Ascending aorta (tissue), 2 donors: Measurements from ENCODE around the gene USP48. TPM values are rescaled to one million over a fixed set of nuclear protein-coding genes. Genes with fewer than 3 reads are reported as not detected.
"Not testable (repeated sequence)": the region's sequence is repeated elsewhere in the genome, so short reads cannot be mapped to it uniquely, and the experiment has no call there.

ENCODE experiments used
- DNase-seq, 2 donors: peaks; one replicate each; pipeline ENCODE4 v3.0.0-alpha.2; 2019; ENCODE audit warnings: low spot score in 2 of 2
- H3K27ac ChIP-seq, 2 donors: fragments of 200-600 bp; sonication (generic); one replicate each; pipeline ENCODE4 v1.5.1; 2016 to 2017; ENCODE audit warnings: mild to moderate bottlenecking in 1 of 2
- H3K27me3 ChIP-seq: fragments of 200-600 bp; sonication (generic); one replicate; pipeline ENCODE4 v1.5.1; 2017
- H3K36me3 ChIP-seq, 2 donors: fragments of 200-600 bp; sonication (generic); one replicate each; pipeline ENCODE4 v1.5.1; 2016
- H3K4me1 ChIP-seq, 2 donors: fragments of 200-600 bp; sonication (generic); one replicate each; pipeline ENCODE4 v1.5.1; 2016 to 2017; ENCODE audit warnings: mild to moderate bottlenecking in 1 of 2
- H3K4me3 ChIP-seq, 2 donors: fragments of 200-600 bp; sonication (generic); one replicate each; pipeline ENCODE4 v1.5.1; 2016 to 2017; ENCODE audit warnings: mild to moderate bottlenecking in 1 of 2
- H3K9me3 ChIP-seq, 2 donors: fragments of 200-600 bp; sonication (generic); one replicate each; pipeline ENCODE4 v1.5.1; 2016
- intact Hi-C: fragments of 100-400 bp; cut with DNase I; formaldehyde crosslinking; loops from one replicate; pipeline ENCODE4 v1.15.1; 2023
- total RNA-seq: library from RNA; depleted of rRNA; stranded (reverse); fragments of >200 nt; gene quantifications from one replicate; pipeline ENCODE4 v1.1.0, GENCODE V29; 2016
- TF ChIP-seq, protein P1 (sequence below), 3 experiments: fragments of 200-600 bp in 2 of 3; fragments of 450-650 bp in 1 of 3; sonication (generic) in 2 of 3; IDR thresholded peaks; one replicate each; pipeline ENCODE4 v1.5.1; 2016 to 2019; ENCODE audit warnings: antibody characterized with exemption in 3 of 3, mild to moderate bottlenecking in 1 of 3, moderate library complexity in 1 of 3

USP48 gene
- total RNA-seq, 1 donor from 2014 or later, result 41.3 TPM

DNA sequence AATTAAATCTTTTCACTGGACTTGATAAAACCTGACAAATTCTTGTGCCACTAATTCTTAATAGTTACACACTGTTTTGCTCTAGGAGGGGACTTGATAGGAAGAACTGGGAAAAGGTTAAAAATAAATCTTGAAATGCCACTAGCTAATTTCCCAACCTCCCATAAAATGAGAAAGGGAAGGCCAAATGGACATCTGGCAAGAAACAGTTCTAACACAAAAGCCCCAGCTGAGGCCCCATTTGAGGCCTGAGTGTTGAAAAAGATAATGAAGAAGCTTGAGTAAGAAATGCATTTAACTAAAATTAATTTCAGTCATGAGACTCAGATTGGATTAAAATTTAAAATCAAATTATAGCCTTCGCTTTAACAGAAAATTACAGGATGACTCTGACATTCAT is 102.6 kb downstream of the USP48 start:
- H3K9me3 ChIP-seq, result no peaks in the 10 kb centered on the region
- H3K27me3 ChIP-seq, result no peaks in the 10 kb centered on the region
- no peak for DNase-seq
- peaks cover 9 to 55% of the 10 kb centered on the region in 2 donors for H3K36me3 ChIP-seq
- H3K4me1 ChIP-seq, result no peaks in the 10 kb centered on the region
- H3K4me3 ChIP-seq, result no peak overlapping the region
- intact Hi-C loops, result no loop called here
- H3K27ac ChIP-seq, result no peak overlapping the region
- TF ChIP-seq, protein P1, sequence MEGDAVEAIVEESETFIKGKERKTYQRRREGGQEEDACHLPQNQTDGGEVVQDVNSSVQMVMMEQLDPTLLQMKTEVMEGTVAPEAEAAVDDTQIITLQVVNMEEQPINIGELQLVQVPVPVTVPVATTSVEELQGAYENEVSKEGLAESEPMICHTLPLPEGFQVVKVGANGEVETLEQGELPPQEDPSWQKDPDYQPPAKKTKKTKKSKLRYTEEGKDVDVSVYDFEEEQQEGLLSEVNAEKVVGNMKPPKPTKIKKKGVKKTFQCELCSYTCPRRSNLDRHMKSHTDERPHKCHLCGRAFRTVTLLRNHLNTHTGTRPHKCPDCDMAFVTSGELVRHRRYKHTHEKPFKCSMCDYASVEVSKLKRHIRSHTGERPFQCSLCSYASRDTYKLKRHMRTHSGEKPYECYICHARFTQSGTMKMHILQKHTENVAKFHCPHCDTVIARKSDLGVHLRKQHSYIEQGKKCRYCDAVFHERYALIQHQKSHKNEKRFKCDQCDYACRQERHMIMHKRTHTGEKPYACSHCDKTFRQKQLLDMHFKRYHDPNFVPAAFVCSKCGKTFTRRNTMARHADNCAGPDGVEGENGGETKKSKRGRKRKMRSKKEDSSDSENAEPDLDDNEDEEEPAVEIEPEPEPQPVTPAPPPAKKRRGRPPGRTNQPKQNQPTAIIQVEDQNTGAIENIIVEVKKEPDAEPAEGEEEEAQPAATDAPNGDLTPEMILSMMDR (IDR thresholded peaks at IDR 0.05), result no peak

DNA sequence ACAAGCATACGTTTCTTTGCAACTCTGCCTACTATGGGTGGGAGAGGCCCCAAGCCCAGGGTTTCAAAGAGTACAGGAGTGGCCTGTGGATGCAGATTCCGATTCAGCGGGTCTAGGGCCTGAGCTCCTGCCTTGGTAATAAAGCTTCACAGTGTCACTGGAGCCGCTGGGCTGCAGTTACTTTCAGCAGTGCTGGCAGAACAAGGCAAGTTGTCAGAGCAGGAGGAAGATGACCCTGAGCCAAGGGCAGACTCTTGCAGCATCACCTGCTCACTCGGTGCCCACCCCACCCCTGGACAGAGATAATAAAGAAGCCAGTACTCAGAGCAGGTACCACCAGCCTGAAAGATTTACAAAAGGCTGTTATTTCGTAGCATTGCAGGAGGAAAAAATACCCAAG is 105.8 kb downstream of the USP48 start:
- H3K4me1 ChIP-seq, result peaks cover 0 to 18% of the 10 kb centered on the region in 2 donors
- peaks cover 9 to 45% of the 10 kb centered on the region in 2 donors for H3K36me3 ChIP-seq
- no peak overlapping the region for H3K4me3 ChIP-seq
- intact Hi-C loops, result no loop called here
- H3K27me3 ChIP-seq, result no peaks in the 10 kb centered on the region
- DNase-seq, result no peak
- H3K9me3 ChIP-seq, result no peaks in the 10 kb centered on the region
- TF ChIP-seq, protein P1 (IDR thresholded peaks at IDR 0.05), result no peak
- H3K27ac ChIP-seq, result no peak overlapping the region

DNA sequence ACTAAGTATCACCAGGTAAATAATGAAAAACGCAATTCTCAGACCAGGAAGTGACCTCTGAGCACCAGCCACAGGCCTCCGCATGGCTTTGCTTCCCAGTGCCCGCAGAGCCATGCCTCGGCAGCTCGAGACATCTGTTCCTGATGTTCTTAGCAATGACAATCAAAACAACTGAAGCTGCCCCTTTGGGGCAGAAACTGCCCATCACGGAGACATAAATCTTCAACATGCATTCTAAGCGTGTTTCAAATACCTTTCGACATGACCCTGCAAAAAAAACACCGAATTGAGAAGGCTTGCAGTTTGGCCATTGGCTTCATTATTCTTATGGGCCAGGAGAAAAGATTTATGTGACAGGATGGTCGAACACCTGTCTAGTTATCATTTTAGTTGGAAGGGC is 108.0 kb downstream of the USP48 start:
- DNase-seq, result no peak
- Histone ChIP-seq H3K4me1 (peaks cover 0 to 24% of the 10 kb centered on the region in 2 donors), H3K36me3 (peaks cover 9 to 25% of the 10 kb centered on the region in 2 donors), H3K27ac (no peak overlapping the region), H3K27me3 (no peaks in the 10 kb centered on the region), H3K9me3 (no peaks in the 10 kb centered on the region), H3K4me3 (no peak overlapping the region)
- intact Hi-C loops, result no loop called here
- TF ChIP-seq, protein P1 (IDR thresholded peaks at IDR 0.05), result no peak

DNA sequence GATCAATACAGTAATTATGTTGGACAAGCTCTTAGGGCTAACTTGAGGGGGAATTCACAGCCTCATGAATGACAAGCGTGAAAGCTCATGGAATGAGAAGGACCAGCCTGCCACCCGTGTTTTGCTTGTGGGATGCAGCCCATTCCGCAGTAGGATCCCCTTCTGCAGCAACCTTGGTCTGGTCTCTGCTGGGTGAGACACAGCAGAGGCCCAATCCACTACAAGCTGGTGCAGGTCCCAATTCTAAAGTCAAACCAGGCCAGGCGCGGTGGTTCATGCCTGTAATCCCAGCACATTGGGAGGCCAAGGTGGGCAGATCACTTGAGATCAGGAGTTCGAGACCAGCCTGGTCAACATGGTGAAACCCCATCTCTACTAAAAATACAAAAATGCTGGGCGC is 109.1 kb downstream of the USP48 start:
- Histone ChIP-seq H3K4me3 (peak overlapping the region in 1 of 2 donors; percentile 20), H3K36me3 (peaks cover 9 to 16% of the 10 kb centered on the region in 2 donors), H3K27ac (peak overlapping the region; percentile 63 to 66), H3K4me1 (peaks cover 10 to 34% of the 10 kb centered on the region in 2 donors)
- H3K27me3 ChIP-seq, intact Hi-C loops, DNase-seq, H3K9me3 ChIP-seq: not testable (repeated sequence)

DNA sequence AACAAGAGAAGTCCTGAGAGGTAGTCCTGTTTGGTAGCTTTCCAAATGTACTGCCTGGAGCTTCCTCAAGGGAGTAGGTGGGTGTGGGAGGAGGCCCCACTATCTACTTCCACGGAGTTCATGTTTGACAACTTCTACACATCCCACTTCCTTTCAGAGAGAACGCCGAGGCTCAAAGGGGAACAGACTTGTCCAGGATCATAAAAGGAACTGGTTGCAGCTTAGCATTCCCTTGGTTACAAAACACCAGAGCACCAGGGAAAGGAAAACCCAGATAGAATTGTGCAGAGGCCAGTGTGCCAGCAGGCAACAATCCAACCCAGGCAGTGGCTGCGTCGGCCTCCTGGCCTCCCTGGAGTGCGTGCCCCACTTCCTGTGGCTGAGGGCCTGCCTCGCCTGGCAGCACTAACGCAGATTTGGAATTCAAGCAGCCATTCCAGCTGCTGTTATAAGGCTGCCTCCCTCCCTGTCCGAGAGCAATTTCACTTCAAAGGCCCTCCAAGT is 109.6 kb downstream of the USP48 start:
- intact Hi-C loops, result no loop called here
- Histone ChIP-seq H3K36me3 (peaks cover 5 to 11% of the 10 kb centered on the region in 2 donors), H3K27ac (peak overlapping the region; percentile 63 to 66), H3K4me3 (peak overlapping the region in 1 of 2 donors; percentile 20), H3K4me1 (peaks cover 11 to 39% of the 10 kb centered on the region in 2 donors), H3K27me3 (peaks cover 10% of the 10 kb centered on the region), H3K9me3 (no peaks in the 10 kb centered on the region)
- peak in 1 of 2 donors; percentile 85 for DNase-seq
- TF ChIP-seq, protein P1 (IDR thresholded peaks at IDR 0.05), result no peak

DNA sequence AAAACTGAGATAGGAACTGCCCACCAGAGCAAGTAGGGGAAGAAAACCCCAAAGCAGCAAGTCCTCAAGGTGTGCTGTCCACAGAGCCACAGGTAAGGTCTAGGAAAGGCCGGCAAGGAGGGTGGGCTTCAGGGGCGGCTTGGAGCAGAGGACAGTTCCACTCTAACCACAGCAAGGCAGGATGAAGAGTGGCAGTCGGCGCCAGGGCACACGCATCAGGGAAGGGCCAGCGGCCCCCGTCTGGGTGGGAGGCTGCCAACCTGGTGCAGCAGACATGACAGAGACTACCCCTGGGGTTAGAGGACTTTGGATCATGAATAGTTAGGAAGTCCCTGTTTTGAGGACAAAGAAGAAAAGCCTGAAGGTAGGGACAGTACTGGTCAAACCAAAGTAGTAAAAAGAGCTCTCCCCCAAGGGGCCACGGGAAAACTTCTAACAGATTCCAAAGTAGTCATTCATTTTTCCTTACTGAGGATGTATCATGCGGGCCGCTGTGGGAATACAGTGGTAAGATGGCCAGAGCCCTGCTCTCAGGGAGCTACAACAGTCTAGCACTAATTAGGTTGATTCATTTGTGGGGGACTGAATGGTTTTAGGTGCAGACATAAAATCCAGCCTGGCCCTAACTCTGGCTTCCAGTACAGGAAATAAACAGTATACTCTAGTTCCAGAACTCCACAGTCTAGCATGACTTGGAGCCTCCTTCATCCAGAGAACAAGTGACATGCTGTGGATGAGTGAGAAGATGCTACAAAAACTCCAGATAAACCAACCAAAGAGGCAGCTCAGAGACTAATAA is 110.3 kb downstream of the USP48 start:
- Histone ChIP-seq H3K36me3 (peaks cover 5 to 7% of the 10 kb centered on the region in 2 donors), H3K27me3 (peaks cover 13% of the 10 kb centered on the region), H3K4me1 (peaks cover 11 to 39% of the 10 kb centered on the region in 2 donors), H3K4me3 (peak overlapping the region in 1 of 2 donors; percentile 20), H3K27ac (peak overlapping the region; percentile 63 to 66), H3K9me3 (no peaks in the 10 kb centered on the region)
- DNase-seq, result no peak
- intact Hi-C loops, result no loop called here
- TF ChIP-seq, protein P1 (IDR thresholded peaks at IDR 0.05), result no peak
